Tibial nerve (tissue), 4 donors: Measurements from ENCODE around the gene RNF103. TPM values are rescaled to one million over a fixed set of nuclear protein-coding genes. Genes with fewer than 3 reads are reported as not detected.
"Not testable (repeated sequence)": the region's sequence is repeated elsewhere in the genome, so short reads cannot be mapped to it uniquely, and the experiment has no call there.

ENCODE experiments used
- DNase-seq, 2 donors: peaks; one replicate each; pipeline ENCODE4 v3.0.0-alpha.2; 2019; ENCODE audit warnings: low spot score in 2 of 2
- H3K27ac ChIP-seq, 4 donors: fragments of 200-600 bp; sonication (generic) in 3 of 4; one replicate each; pipeline ENCODE4 v1.5.1; 2017 to 2019; ENCODE audit warnings: mild to moderate bottlenecking in 1 of 4
- H3K27me3 ChIP-seq, 2 donors: fragments of 200-600 bp; sonication (generic) in 1 of 2; one replicate each; pipeline versions ENCODE4 v1.5.1 to v1.6.0; 2017 to 2019
- H3K36me3 ChIP-seq, 3 donors: fragments of 200-600 bp; sonication (generic); one replicate each; pipeline ENCODE4 v1.5.1; 2018 to 2019
- H3K4me1 ChIP-seq, 4 donors: fragments of 200-600 bp; sonication (generic) in 3 of 4; one replicate each; pipeline ENCODE4 v1.5.1; 2017 to 2019
- H3K4me3 ChIP-seq, 4 donors: fragments of 200-600 bp; sonication (generic) in 3 of 4; one replicate each; pipeline ENCODE4 v1.5.1; 2017 to 2019; ENCODE audit warnings: mild to moderate bottlenecking in 1 of 4, moderate library complexity in 1 of 4
- H3K9me3 ChIP-seq, 4 donors: fragments of 200-600 bp; sonication (generic) in 3 of 4; one replicate each; pipeline ENCODE4 v1.5.1; 2017 to 2019
- EP300 ChIP-seq, 2 donors: sonication (generic); formaldehyde crosslinking; IDR thresholded peaks; one replicate each; pipeline ENCODE4 v1.6.1; 2017; ENCODE audit warnings: antibody characterized with exemption in 2 of 2, mild to moderate bottlenecking in 1 of 2
- POLR2A ChIP-seq, 2 donors: fragments of 450-650 bp; IDR thresholded peaks; one replicate each; pipeline ENCODE4 v1.6.1; 2017; ENCODE audit warnings: antibody characterized with exemption in 2 of 2, mild to moderate bottlenecking in 2 of 2, moderate library complexity in 2 of 2
- WGBS, 2 donors: methylation state at CpG; one replicate each; pipeline ENCODE4 v1.1.5; 2018; 5-methylcytosine and 5-hydroxymethylcytosine counted together
- total RNA-seq, 4 donors: library from RNA; depleted of rRNA; stranded (reverse); fragments of >200 nt; gene quantifications; one replicate each; pipeline ENCODE4 v1.1.0, GENCODE V29; 2016
- TF ChIP-seq, protein P1 (sequence below), 5 experiments: fragments of 200-600 bp in 3 of 5; fragments of 450-650 bp in 2 of 5; sonication (generic) in 3 of 5; IDR thresholded peaks; one replicate each; pipeline ENCODE4 v1.5.1; 2016 to 2019; ENCODE audit warnings: antibody characterized with exemption in 5 of 5, mild to moderate bottlenecking in 3 of 5, moderate library complexity in 2 of 5

The RNF103 gene, protein sequence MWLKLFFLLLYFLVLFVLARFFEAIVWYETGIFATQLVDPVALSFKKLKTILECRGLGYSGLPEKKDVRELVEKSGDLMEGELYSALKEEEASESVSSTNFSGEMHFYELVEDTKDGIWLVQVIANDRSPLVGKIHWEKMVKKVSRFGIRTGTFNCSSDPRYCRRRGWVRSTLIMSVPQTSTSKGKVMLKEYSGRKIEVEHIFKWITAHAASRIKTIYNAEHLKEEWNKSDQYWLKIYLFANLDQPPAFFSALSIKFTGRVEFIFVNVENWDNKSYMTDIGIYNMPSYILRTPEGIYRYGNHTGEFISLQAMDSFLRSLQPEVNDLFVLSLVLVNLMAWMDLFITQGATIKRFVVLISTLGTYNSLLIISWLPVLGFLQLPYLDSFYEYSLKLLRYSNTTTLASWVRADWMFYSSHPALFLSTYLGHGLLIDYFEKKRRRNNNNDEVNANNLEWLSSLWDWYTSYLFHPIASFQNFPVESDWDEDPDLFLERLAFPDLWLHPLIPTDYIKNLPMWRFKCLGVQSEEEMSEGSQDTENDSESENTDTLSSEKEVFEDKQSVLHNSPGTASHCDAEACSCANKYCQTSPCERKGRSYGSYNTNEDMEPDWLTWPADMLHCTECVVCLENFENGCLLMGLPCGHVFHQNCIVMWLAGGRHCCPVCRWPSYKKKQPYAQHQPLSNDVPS
- 10 to 100 TPM; 41.7 to 72.5 (median 58.6) TPM for total RNA-seq

DNA sequence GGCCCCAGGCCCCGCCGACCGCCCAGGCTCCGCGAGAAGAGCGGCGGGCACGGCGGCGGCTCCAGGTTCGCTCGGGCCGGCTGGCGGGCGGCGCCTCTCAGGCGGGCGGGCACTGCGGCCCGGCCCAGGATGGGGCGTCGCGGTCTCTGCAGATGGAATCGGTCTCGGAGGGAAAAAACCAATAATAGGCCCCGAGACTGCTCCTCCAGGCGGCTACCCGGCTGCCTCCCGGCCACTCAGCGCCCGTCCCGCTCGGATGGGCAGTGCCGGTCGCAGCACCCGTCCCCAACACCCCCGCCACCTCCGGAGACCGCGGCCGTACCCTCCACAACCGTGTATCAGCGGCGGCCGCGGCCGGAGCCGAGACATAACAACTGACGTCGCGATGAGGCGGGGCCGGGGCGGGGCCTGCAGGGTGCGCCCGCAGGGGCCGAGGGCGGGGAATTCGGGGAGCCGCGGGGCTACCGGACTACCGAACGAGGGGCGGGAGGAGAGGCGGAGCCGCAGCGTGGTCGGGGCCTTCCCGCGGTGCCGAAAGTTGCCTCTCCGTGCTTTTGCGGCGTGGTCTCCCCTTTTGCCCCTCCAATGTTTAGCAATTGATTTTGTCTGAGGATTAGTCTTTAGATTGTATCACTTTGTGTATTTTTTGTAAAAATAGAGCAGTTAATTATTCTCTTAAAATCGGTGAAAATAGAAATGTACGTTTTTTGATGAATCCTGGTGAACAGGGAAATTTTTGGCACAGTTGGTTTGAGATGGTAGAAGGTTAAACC lies at the start of gene RNF103:
RNF103 (minus strand) TSS at position 372 of the 773 bp plus-strand sequence. CDS start 979 bp downstream, outside the sequence.
- Histone ChIP-seq H3K4me3 (peak within 1 kb of the TSS; percentile 69 to 89 (median 80)), H3K27me3 (no peaks in the 10 kb centered on the region), H3K4me1 (peaks cover 0 to 51% (median 11%) of the 10 kb centered on the region in 4 donors), H3K27ac (peak within 1 kb of the TSS; percentile 90 to 99 (median 98)), H3K9me3 (no peaks in the 10 kb centered on the region), H3K36me3 (peaks cover 0 to 8% (median 0%) of the 10 kb centered on the region in 3 donors)
- DNase-seq, result peak; percentile 96 to 98
- TF ChIP-seq EP300 (IDR thresholded peaks at IDR 0.05), result peak; percentile 82 to 100
- TF ChIP-seq, protein P1, sequence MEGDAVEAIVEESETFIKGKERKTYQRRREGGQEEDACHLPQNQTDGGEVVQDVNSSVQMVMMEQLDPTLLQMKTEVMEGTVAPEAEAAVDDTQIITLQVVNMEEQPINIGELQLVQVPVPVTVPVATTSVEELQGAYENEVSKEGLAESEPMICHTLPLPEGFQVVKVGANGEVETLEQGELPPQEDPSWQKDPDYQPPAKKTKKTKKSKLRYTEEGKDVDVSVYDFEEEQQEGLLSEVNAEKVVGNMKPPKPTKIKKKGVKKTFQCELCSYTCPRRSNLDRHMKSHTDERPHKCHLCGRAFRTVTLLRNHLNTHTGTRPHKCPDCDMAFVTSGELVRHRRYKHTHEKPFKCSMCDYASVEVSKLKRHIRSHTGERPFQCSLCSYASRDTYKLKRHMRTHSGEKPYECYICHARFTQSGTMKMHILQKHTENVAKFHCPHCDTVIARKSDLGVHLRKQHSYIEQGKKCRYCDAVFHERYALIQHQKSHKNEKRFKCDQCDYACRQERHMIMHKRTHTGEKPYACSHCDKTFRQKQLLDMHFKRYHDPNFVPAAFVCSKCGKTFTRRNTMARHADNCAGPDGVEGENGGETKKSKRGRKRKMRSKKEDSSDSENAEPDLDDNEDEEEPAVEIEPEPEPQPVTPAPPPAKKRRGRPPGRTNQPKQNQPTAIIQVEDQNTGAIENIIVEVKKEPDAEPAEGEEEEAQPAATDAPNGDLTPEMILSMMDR (IDR thresholded peaks at IDR 0.05), result peak in 2 of 5 experiments; percentile 46 to 53
- peak; percentile 99 to 100 for TF ChIP-seq POLR2A (IDR thresholded peaks at IDR 0.05)
- 0 to 1% methylated on average over 32 to 71 of the region's 77 CpGs for WGBS, 2 donors

DNA sequence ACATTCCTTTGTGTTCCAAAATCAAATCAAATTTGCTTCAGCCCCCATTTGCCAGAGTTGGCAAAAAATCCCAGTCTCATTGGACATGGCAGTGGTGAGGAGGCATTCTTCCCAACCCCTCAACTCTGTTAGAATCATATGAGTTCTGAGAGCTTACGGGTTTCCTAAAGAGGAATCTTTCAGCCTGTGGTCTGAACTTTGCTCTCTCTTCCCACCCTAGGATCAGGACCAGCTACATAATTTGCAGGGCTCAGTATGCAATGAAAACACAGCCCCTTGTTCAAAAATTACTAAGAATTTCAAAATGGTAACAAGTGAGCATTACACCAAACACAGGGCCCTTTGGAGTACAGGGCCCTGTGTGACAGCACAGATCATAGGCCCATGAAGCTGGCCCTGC lies 49.3 kb upstream of the RNF103 start:
- TF ChIP-seq, protein P1 (IDR thresholded peaks at IDR 0.05), result no peak
- TF ChIP-seq POLR2A (IDR thresholded peaks at IDR 0.05) (no peak), EP300 (IDR thresholded peaks at IDR 0.05) (no peak)
- Histone ChIP-seq H3K27me3 (no peaks in the 10 kb centered on the region), H3K4me3 (no peak overlapping the region), H3K27ac (peak overlapping the region in 1 of 4 donors; percentile 36), H3K9me3 (no peaks in the 10 kb centered on the region), H3K36me3 (no peaks in the 10 kb centered on the region), H3K4me1 (peaks cover 0 to 10% (median 5%) of the 10 kb centered on the region in 4 donors)
- WGBS, 2 donors, result 27 to 57% methylated on average over 1 of the region's 1 CpG
- DNase-seq, result no peak

DNA sequence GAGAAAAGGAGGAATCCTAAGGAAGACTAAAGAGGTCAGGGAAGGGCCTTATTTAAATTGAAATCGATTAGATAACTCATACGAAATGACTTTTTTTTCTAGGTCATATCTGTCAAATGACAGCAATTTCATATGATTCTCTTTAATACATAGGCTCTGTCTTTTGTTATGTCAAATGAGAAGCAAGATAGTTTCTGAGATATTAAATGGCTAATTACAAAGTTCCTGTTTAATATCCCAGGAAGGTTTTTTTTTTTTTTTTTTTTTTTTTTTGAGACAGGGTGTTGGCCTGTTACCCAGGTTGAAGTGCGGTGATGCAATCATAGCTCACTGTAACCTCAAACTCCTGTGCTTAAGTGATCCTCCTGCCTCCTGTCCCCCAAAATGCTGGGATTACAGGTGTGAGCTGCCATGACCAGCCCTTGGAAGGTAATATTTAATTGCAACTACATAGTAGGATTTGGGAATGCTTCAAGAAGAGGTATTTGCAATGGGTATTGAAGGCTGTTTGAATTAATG lies 48.4 kb upstream of the RNF103 start:
- Histone ChIP-seq H3K4me1 (peaks cover 0 to 10% (median 5%) of the 10 kb centered on the region in 4 donors), H3K27ac (no peak overlapping the region)
- 98 to 99% methylated on average over 3 of the region's 3 CpGs for WGBS, 2 donors

DNA sequence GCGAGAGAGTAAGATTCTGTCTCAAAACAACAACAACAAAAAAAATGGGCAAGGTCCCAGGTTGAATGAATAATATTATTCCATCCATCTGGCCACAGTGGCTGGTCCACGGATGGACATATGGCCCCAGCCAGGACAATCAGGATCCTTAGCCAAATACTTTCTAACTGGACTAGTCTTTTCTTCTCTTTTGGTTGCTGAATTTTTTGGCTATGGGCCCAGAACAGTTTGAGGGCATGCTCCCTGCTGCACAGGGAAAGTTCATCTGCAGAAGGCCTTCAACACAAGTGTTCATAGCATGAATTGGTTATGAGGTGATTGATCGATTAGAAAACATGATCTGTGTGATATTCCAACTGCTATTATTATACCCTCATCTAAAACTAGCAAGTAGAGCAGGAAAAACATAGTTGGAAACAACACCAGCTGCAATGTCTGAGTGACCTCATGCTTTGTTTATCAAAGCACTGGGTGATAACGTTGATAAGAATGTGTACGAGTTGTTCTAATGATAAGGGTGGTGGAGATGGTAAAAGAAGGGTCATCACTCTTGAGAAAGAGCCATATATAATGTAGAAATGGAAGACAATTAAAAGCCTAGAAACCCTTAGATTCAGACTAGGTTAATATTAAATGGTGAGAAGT lies 47.8 kb upstream of the RNF103 start:
- H3K9me3 ChIP-seq, result no peaks in the 10 kb centered on the region
- H3K27ac ChIP-seq, result peak overlapping the region in 1 of 4 donors; percentile 0
- H3K27me3 ChIP-seq, result no peaks in the 10 kb centered on the region
- DNase-seq, result peak in 1 of 2 donors; percentile 15
- H3K4me3 ChIP-seq, result no peak overlapping the region
- TF ChIP-seq, protein P1 (IDR thresholded peaks at IDR 0.05), result no peak
- no peak for TF ChIP-seq POLR2A (IDR thresholded peaks at IDR 0.05)
- no peak for TF ChIP-seq EP300 (IDR thresholded peaks at IDR 0.05)
- 21 to 27% methylated on average over 5 of the region's 5 CpGs for WGBS, 2 donors
- H3K4me1 ChIP-seq, result peaks cover 0 to 10% (median 5%) of the 10 kb centered on the region in 4 donors
- H3K36me3 ChIP-seq, result no peaks in the 10 kb centered on the region

More for the DNA sequence above, 48.4 kb upstream of the RNF103 start:
- no peaks in the 10 kb centered on the region for H3K27me3 ChIP-seq
- no peak for DNase-seq
- no peak overlapping the region for H3K4me3 ChIP-seq
- no peaks in the 10 kb centered on the region for H3K36me3 ChIP-seq
- TF ChIP-seq POLR2A (IDR thresholded peaks at IDR 0.05), result no peak
- no peak for TF ChIP-seq EP300 (IDR thresholded peaks at IDR 0.05)
- TF ChIP-seq, protein P1 (IDR thresholded peaks at IDR 0.05), result no peak
- no peaks in the 10 kb centered on the region for H3K9me3 ChIP-seq

DNA sequence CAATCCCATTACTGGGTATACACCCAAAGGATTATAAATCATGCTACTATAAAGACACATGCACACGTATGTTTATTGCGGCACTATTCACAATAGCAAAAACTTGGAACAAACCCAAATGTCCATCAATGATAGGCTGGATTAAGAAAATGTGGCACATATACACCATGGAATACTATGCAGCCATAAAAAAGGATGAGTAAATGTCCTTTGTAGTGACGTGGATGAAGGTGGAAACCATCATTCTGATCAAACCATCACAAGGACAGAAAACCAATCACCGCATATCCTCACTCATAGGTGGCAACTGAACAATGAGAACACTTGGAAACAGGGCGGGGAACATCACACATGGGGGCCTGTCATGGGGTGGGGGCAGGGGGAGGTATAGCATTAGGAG lies 45.7 kb upstream of the RNF103 start:
- WGBS, 2 donors, result 81 to 93% methylated on average over 5 of the region's 5 CpGs
- not testable (repeated sequence) for H3K36me3 ChIP-seq

More for the DNA sequence above, 45.7 kb upstream of the RNF103 start:
- not testable (repeated sequence) for H3K27me3 ChIP-seq, H3K4me3 ChIP-seq, H3K27ac ChIP-seq, H3K9me3 ChIP-seq, DNase-seq
- peaks cover 0 to 10% (median 5%) of the 10 kb centered on the region in 4 donors for H3K4me1 ChIP-seq
